ENCODE data around the gene TBL1X. TPM values are rescaled to one million over a fixed set of nuclear protein-coding genes. Genes with fewer than 3 reads are reported as not detected.

TBL1X gene
- polyA plus RNA-seq, 1 experiment: 24.9 TPM

DNA sequence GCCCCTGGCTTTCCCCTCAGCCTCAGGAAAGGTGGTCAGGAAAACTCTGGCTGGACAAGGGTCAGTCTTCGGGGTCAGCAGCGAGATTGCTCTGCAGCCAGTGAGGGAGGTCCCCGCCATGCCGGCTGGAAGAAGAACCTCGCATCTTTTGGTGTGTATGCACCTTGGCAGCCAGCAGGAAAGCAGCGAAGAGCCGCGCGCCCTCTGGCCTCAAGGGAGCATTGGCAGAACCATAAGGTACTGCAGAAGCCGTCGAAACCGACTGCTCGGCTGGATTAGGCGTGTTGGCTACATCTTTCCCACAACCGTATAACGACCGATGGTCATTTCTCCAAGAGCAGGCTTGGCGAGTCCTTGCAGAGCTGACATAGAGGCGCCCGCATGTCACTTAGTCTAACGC lies 252.5 kb downstream of the TBL1X start:
- DNase-seq (ENCODE audit: low read depth, low spot score): no peak
- no peaks in the 10 kb centered on the region for H3K27me3 ChIP-seq (ENCODE audit: control insufficient read depth, insufficient read depth, low read length)
- ChIA-PET CTCF (interaction anchor here (0.9 kb wide), 1 partner anchor 901 kb away, joined by 3 read pairs; no protein-coding TSS in a partner anchor), POLR2A (no interaction called here)
- H3K4me3 ChIP-seq (ENCODE audit: low read depth, low read length): no peak overlapping the region
- H3K9me3 ChIP-seq (ENCODE audit: control insufficient read depth, insufficient read depth, low read length): peaks cover 5% of the 10 kb centered on the region
- H3K27ac ChIP-seq (ENCODE audit: low read depth, low read length): no peak overlapping the region
- no peak for TF ChIP-seq CTCF (IDR thresholded peaks at IDR 0.05; ENCODE audit: low read depth, low read length)

DNA sequence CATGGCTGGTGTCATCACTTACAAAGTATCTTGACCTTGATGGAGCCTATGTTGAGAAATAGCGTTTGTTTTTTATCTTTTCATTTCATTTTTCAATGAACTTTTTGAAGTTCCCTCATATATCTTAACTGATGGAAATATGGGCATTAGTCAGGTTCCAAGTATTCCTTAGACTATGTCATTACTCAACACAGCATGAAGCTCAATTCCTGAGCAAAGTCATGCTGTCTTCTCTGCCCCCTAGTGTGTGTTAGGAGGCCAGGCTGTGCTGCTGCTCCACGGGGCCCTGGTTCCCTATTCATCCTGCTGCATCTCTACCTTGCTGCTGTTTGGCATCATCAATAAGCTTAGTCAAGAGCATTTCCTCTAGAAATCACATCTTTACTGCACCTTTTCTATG lies 259.9 kb downstream of the TBL1X start:
- H3K4me3 ChIP-seq (ENCODE audit: low read depth, low read length): no peak overlapping the region
- H3K9me3 ChIP-seq (ENCODE audit: control insufficient read depth, insufficient read depth, low read length): peaks cover 18% of the 10 kb centered on the region
- ChIA-PET CTCF (no interaction called here), POLR2A (no interaction called here)
- no peaks in the 10 kb centered on the region for H3K27me3 ChIP-seq (ENCODE audit: control insufficient read depth, insufficient read depth, low read length)
- no peak for DNase-seq (ENCODE audit: low read depth, low spot score)
- no peak overlapping the region for H3K27ac ChIP-seq (ENCODE audit: low read depth, low read length)
- no peak for TF ChIP-seq CTCF (IDR thresholded peaks at IDR 0.05; ENCODE audit: low read depth, low read length)

- POLR2A ChIA-PET: interaction anchor here (1.0 kb wide), 1 partner anchor 25 kb away, joined by 3 read pairs; no protein-coding TSS in a partner anchor
Measured at GRCh38 chrX:9728261-9728660, 263.4 kb downstream of the TBL1X start.

GRCh38 chrX:9729171-9729885 lies 264.5 kb downstream of the TBL1X start:
- DNase-seq (ENCODE audit: low read depth, low spot score): no peak
- Histone ChIP-seq H3K27ac (ENCODE audit: low read depth, low read length) (no peak overlapping the region), H3K9me3 (ENCODE audit: control insufficient read depth, insufficient read depth, low read length) (peaks cover 9% of the 10 kb centered on the region), H3K27me3 (ENCODE audit: control insufficient read depth, insufficient read depth, low read length) (no peaks in the 10 kb centered on the region), H3K4me3 (ENCODE audit: low read depth, low read length) (no peak overlapping the region)
- ChIA-PET POLR2A (no interaction called here), CTCF (no interaction called here)
- TF ChIP-seq CTCF (IDR thresholded peaks at IDR 0.05; ENCODE audit: low read depth, low read length): no peak

More at GRCh38 chrX:9728261-9728660, 263.4 kb downstream of the TBL1X start:
- CTCF ChIA-PET: no interaction called here
- Histone ChIP-seq H3K27ac (ENCODE audit: low read depth, low read length) (no peak overlapping the region), H3K4me3 (ENCODE audit: low read depth, low read length) (no peak overlapping the region), H3K27me3 (ENCODE audit: control insufficient read depth, insufficient read depth, low read length) (no peaks in the 10 kb centered on the region), H3K9me3 (ENCODE audit: control insufficient read depth, insufficient read depth, low read length) (peaks cover 9% of the 10 kb centered on the region)
- TF ChIP-seq CTCF (IDR thresholded peaks at IDR 0.05; ENCODE audit: low read depth, low read length): no peak
- no peak for DNase-seq (ENCODE audit: low read depth, low spot score)

GRCh38 chrX:9730078-9730477 lies 265.2 kb downstream of the TBL1X start:
- Histone ChIP-seq H3K9me3 (ENCODE audit: control insufficient read depth, insufficient read depth, low read length) (peaks cover 9% of the 10 kb centered on the region), H3K27me3 (ENCODE audit: control insufficient read depth, insufficient read depth, low read length) (no peaks in the 10 kb centered on the region), H3K4me3 (ENCODE audit: low read depth, low read length) (no peak overlapping the region), H3K27ac (ENCODE audit: low read depth, low read length) (no peak overlapping the region)
- TF ChIP-seq CTCF (IDR thresholded peaks at IDR 0.05; ENCODE audit: low read depth, low read length): no peak
- ChIA-PET POLR2A (no interaction called here), CTCF (interaction anchor here (1.3 kb wide), 1 partner anchor 390 kb away, joined by 4 read pairs; no protein-coding TSS in a partner anchor)
- no peak for DNase-seq (ENCODE audit: low read depth, low spot score)

Data from AG04450 (cell line).